ENCODE data around the gene KCNQ2.
A peak's percentile ranks its signal among the peaks of the same experiment; 100 is the strongest.

The KCNQ2 gene

DNA sequence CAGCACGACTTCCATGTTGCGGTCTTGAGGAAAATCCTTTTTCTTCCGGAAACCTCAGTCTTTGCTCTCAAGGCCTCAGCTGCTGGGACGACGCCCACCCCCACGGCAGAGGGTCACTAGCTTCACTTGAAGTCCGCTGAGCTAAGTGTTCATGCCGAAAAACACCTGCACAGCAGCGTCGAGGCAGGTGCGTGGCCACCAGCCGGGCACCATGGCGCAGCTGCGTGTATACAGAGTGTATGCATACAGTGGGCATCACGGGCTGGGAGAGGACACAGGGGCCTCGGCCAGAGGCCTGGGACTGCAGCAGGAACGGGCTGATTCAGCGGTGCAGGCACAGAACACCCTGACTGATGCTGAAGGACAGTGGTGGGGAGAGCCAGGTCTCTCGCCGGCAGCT lies 20.1 kb downstream of the KCNQ2 start:
- DNase-seq, result no peak

DNA sequence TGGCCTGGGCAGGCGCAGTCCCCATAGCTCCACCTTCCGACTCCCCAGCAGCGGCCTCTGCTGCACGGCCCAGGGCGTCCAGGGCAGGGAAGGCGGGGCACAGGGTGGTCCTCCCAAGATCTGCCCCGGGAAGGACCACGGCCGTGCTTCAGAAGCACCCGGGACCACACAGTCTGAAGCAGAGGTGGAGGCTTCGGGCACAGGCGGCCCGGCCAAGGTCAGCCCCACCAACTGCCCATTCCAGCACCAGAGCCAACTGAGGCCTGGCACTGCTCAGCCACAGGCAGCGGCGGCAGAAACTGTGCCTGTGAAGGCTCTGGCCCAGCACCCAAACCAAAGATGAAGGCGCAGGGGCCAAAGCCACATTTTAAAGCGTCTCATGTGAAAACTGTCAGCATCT lies 20.6 kb downstream of the KCNQ2 start:
- no peak for DNase-seq

DNA sequence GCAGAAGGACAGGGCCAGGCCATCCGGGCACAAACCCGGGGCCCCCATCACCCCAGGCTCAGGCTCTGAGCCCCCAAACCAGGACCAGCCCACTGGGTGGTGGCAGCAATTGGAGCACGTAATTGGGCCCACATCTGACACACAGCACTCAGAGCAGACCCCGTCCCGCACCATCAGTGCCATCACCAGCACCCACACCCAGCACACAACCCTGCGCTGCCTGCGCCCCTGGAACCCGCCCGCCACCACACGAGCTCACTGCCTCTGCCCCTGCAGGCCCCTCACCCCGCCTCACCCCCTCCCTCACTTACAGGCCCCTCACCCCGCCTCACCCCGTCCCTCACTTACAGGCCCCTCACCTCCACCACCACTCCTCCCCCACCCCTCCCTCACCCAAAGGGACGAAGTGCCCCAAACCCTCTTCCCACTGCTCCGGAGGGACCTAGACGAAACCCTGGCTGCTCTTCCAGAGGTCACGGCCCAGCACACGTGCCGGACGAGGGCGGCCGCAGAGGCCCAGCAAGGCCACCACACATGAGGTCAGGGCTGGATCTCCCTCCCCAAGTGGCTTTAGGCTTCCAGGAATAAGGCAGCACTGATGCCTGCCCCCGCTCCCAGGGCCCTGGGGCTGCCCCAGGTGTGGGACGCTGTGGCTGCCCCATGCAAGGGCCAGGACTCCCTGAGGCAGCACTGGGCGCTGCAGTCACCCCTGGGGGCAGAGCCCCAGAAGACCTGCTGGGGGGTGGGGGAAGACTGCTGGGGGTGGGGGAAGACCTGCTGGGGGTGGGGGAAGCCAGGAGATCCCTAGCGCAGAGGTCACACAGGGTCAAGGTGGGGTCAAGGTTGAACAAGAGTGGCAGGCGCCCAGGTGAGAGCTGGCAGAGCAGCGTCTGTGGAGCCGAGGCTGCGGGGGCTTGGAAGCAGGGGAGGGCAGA lies 22.4 kb downstream of the KCNQ2 start:
- DNase-seq, result no peak

DNA sequence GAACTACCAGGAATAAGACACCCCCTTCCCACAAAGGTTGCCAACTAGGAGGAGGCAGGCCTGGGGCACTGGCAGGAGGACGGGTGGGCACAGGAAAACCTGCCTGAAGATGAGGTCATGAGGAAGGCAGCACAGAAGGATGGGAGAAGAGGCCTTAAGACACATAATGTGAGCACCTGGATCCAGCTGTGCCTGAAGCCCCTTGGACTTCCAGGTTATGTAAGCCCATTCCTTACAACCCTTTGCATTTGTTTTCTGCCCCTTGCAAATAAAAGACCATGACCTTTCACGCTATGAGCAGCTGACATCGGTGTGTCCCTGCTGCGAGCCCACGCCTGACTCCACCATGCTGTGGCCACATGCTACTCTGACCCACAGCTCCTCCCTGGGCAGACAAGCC lies 23.4 kb downstream of the KCNQ2 start:
- no peak for DNase-seq

DNA sequence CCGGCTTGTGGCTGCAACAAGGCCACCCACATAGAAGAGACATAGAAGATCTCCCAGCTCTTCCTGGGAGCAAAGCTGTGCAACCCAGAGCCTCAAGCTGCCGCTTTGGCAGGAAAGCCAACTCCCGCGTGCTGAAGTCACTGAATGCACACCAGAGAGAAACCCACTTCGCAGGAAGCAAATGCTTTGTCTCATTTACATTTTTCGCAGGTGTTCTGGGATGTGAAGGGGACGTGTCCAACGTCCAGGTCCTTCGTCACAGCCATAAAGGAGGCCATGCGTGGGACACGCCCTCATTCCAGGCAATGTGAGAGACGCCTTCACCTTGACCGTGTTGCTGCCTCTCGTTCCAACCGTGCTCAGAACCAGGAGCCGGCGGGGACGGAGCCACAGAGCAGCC lies 24.4 kb downstream of the KCNQ2 start:
- no peak for DNase-seq

DNA sequence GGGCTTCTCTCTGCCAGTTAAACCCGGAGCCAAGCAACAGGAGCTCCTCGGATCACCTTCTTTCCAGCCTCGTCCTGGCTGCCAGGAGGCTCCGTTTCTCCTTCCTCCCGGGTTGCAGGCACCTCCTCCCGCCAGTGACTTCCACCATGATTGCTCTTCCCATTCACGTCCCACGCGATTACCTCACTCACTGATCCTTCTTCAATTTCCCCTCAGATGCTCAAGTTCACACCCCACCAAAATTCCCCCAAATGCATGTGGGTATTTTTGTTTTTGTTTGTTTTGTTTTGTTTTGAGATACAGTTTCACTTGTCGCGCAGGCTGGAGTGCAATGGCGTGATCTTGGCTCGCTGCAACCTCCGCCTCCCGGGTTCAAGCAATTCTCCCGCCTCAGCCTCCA lies 25.1 kb downstream of the KCNQ2 start:
- no peak for DNase-seq

DNA sequence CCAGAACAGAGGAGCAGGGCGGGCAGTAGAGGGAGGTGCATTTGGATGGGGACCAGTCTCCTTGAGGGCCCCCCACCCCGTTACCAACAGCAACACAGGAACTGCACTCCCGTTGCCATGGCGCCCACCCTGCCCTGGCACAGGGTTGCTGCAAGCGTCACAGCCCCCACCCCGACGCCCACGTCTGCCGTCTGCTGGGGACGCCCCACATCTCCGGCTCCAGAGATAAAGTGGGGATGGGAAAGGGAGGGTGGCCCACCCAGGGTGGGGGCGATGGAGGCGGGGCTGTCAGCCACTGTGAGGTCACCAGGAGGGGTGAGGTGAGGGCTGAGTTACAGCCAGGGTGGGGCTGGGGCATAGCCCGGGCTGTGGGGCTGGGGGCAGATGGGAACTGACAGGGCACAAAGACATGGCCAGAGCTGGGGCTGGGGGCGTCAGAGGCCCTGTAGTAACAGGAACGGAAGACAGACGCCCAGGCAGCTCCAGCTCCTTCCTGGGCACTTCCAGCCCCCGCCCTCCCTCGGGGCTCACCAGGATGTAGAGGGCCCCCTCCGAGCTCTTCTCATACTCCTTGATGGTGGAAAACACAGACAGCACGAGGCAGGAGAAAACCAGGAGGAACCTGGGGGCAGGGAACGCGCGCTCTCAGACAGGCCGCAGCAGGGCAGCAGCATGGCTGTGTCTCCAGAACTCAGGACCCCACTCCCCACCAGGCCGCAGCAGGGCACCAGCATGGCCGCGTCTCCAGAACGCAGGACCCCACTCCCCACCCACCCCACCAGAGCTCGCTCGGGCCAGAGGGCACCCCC lies 26.0 kb downstream of the KCNQ2 start:
- DNase-seq, result no peak

DNA sequence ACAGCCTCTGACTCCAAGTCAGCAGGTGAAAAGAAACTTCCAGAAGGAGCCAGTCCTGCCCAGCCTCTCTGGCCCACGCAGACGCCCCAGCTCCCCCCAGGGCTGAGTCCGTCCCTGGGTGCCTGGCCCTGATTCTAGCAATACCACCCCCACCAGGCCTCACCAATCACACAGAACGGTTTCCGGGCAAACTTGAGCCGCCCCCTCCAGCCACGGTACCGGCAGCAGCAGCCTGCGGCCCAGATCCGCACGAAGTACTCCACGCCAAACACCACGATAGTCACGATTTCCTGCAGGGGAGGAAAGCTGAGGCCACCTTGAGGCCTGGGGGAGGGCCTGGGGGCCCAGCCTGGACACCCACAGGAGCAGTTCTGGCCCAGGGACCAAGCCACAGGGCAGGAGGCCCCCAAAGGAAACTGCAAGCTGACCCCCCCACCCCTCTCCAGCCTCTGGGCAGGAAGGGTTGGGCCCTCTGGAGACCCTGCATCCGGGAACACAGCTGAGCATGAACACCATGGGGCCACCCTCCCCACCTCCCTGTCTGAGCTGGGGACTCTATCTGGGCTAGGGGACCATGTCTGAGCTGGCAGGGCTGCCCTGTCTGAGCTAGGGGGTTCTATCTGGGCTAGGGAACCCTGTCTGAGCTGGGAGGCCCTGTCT lies 27.2 kb downstream of the KCNQ2 start:
- no peak for DNase-seq

DNA sequence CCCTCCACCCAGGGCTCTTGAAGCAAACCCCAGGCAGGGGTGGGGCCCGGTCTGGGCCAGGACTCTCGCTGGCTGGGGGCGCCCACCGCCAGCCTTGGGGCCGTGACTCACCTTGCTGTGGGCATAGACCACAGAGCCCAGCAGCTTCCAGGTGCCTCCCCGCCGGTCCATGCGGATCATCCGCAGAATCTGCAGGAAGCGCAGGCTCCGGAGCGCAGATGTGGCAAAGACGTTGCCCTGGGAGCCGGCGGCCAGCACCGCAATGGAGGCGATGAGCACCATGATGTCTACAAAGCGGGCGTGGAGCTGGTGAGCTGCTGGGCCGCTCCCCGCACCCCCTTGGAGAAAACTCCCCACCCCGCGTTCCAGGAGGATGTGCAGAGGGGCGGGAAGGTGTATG lies 27.9 kb downstream of the KCNQ2 start:
- no peak for DNase-seq

DNA sequence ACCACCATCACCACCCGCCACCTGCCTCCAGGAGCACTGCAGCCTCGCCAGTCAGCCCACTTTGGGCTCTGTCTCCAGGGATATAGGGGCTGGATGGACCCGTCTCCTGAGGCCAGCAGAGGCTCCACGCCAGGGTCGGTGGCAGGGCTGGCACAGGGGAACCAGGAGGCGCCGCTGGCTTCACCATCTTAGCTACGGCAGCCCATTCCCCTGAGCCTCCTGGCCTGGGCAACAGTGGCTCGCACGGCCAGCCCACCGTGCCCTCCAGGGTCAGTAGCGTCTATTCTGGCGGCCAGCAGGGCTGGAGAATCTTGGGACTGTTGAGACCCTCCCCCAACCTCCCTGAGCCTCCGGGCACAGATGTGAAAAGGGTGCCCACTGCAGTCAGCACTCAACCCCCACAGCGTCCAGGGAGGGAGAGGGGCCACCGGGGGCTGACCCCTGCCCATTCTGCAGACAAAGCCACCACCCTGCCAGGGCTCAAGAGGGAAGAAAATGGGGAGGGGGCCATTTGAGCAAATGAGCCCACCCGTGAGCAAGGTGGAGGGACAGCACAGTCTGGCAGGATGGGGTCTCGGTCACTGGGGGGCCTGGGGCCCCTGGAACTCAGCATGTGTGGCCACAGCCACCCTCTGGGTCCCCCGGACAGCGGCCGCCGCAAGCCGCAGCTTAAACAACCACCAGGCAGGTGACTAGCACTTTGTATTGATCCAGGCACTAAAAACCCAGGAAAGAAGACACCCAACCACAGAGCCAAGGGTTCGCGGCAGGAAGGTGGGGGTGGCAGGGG lies 28.7 kb downstream of the KCNQ2 start:
- no peak for DNase-seq

DNA sequence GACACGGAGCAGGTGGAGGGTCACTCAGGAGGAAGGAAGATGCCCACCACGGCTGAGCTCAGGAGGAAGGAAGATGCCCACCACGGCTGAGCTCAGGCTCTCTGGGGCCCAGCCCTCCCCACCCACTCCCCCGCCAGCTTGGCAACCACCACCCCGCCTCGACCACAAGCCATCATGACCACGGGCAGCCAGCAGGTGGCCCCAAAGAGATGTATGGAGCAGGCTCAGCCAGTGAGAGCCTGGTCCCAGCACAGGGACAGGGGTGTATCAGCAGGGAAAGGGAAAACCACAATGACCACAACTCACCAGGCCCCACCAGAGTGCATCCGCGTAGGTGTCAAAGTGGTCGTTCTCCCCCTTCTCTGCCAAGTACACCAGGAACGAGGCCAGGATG lies 30.4 kb downstream of the KCNQ2 start:
- DNase-seq, result no peak

DNA sequence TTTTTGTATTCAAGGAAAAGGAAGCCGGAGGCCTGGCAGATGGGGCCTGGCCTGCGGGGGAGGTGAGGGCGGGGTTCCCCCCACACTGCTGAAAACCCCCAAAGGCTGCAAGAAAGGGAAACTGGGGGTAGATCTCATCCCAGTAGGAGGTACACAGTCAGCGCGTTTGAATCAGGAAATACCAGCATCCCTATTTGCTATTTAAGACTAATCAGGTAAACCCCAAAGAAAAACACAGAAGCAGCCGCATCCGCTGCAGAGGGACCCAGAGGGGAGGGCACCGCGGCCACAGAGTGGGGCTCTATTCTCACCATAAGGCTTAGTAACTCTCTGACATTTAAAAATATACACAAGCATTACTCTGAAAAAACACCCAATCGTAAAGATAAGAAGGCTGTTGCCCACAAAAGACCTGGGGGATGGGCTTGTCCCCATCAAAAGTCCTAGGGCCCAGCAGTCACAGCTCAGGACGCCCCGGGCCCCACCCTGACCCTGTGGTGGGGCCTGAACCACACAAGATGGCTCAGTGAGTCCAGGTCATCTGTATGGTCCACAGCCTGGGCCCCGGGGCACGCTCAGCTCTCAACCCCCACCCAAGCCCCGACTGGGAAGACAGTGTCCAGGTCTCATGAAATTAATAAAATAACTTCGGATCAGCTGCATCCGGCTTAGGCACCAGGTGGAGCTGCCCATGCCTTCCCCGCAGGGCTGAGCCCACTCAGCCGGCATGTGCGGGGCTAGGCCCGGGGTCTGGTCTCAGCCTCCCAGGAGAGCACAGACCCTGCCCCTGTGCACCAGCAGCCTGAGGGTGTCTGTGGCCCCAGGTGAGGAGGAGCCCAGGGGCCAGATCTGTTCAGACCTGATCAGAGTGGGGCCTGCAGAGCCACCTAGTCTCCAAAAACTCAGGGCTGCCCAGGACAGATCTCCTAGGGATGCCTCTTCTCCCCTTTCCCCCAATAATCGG lies 31.0 kb downstream of the KCNQ2 start:
- DNase-seq, result no peak

DNA sequence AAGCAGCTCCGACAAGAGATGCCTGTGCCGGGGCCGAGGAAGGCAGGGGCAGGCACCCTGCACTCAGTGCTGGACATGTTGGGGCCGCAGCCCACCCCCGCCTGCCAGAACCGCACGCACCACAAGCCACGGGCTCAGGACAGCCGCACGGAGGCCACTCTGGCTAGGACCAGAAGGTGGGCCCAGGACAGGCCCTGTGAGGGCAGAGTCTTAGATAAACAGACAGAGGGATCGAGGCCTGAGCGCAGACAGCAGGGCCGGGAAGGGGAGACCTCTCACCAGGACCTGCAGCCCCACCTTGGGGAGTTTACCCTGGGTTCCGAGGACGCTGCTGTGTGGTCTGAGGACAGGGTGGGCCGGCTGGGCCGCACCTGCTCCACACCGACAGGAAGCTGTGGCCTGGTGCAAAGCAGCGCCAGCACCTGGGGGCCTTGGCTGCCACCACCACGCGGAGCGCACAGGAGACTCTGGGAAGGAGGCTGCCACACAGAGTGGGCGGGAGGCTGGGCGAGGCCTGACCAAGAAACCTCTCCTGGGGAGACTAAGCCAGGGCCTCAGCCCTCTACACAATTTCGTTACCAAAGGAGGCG lies 32.0 kb downstream of the KCNQ2 start:
- DNase-seq, result no peak

DNA sequence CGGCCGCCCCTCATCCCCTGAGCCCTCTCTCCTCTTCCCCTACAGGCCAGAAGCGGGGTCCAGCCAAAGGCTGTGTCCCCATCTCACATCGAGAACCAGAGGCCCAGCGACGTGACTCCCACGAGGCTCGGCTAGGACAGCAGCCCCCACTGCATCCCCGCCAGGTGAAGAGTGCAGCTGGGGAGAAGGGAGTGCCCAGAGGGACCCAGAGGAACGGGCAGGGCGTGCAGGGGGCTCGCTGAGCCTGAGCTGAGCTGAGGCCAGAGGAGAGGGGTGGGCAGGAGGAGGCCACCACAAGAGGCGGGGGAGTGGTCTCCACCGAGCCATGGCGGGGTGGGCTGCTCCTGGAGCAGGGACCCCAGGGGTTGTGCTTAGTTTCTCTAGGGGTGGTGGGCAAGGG lies 32.6 kb downstream of the KCNQ2 start:
- no peak for DNase-seq

DNA sequence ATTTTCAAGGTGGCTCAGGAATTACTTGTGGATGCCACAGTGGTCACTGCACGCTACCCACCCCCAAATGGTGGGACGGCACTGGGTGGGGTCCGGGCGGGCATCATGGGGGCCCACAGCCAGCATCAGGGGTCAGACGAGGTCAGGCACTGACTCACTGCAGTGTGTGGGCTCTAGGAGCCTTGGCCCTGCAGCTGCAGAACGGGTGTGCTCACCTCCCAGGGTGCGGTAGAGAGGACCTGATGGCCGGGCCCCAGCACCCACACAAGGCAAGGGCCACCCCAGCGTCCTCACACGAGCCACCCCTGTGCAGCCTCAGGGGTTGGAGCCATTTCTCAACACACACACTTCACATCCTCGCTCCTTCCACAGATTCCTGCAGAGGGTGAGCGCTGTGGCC lies 34.3 kb downstream of the KCNQ2 start:
- no peak for DNase-seq

DNA sequence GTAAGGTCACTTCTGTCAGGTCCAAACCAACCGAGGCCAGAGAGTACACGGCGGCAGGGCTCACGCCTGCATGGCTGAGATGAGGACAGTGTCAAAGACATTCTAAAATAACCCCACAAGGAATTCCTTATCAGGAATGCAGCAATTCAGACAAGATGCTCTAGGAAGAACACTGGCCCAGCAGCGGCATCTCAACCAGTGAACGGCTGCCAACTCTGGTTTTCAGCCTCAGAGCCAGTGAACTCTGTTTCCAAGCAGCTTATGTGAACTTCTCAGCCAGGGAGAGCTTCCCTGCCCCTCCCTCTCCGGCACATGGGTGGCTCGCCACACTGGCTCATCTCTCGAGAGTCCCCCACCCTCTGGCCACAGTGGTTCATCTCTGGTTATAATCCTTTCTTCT lies 36.9 kb downstream of the KCNQ2 start:
- no peak for DNase-seq

DNA sequence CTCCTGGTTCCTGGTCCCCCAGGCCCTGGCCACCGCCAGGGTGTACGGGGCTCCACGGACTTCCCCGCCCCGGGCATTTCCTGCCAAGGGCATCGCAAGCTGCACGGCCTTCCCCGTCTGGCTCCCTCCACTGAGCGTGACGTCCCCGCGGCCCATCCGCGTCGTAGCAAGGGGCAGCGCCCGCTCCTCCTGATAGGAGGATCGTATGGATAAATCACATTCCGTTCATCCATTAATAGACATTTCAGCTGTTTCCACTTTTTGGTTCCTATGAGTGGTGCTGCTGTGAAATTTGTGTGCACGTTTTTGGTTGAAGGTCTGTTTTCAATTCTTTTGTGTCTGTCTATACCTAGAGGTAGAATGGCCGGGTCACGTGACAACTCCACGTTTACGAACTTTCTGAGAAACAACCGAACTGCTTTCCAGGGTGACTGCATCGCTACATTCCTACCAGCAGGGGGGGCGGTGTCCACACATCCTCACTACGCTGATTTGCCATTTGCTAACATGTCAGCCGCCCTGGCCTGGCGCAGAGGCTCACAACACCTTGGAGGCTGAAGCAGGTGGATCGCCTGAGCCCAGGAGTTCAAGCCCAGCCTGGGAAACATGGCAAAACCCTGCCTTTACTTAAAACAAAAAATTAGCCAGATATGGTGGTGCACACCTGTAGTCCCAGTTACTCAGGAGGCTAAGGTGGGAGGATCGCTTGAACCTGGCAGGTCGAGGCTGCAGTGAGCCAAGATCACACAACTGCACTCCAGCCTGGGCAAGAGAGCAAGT lies 37.7 kb downstream of the KCNQ2 start:
- DNase-seq, result peak; percentile 46

DNA sequence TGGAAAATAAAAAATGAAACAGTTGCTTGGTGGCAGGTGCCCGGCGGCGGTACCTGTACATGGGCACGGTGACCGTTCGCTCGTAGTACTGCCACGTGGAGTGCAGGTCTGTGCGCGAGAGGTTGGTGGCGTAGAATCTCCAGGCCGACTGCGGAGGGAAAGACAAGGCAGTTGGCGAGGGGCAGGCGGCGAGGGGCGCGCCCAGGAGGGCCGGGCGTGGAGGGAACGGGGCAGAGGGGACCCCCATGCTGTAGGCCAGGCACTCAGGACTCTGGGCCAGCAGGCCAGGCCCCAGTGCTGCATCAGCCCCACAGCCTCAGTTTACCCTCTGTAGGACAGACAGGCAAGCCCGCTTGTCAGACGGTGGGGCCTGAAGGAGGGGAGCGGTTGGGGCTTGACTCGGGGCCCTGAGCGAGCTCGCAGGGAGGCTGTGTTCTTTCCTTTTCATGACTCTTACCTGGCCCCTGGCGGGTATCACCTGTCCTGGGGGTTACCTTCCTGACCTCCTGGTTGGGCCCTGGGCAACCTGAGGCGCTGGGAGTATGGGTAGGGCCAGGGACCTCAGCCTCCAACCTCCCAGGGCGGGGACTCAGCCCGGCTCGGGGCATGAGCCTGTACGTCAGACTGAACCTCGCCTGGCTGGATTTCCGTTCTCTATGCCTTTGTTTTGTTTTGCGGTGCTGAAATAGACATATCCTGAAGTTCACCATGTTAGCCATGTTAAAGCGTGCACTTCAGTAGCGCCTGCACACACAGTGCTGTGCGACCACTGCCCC lies 38.5 kb downstream of the KCNQ2 start:
- no peak for DNase-seq

DNA sequence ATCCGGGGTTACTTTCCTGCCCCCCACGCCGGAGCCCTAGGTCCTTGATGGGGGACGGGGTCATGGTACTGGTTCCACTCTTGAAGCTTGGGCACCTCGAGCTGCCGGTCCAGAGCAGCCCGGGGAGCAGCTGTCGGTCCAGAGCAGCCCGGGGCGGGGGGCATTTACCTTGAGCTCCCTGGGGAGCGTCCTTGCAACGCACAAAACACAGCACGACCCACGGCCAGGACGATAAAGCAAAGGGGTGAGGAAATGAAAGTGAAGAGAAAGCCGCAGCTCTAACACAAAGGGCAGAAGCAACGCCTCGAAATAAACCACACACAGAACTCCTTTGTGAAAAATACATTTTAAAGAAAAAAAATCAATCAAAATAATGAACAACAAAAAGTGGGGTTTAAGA lies 39.1 kb downstream of the KCNQ2 start:
- DNase-seq, result no peak

Data from NCI-H510A treated with DMSO at 0.1 percent for 48 hours (cell line).